ENCODE measurements around the gene ELF1. TPM values are rescaled to one million over a fixed set of nuclear protein-coding genes. Genes with fewer than 3 reads are reported as not detected.

Gene ELF1
- polyA plus RNA-seq, 1 experiment = 35.8 TPM

- DNase-seq (ENCODE audit: low read depth) = no peak
- TF ChIP-seq CTCF (IDR thresholded peaks at IDR 0.05; ENCODE audit: insufficient read depth, low read depth, low read length) = no peak
- Histone ChIP-seq H3K4me3 (ENCODE audit: low read depth, low read length) (no peak overlapping the region), H3K36me3 (ENCODE audit: control insufficient read depth, insufficient read depth, low read length) (peaks cover 1% of the 10 kb centered on the region; the same call in 1 of the 2 replicates), H3K27me3 (ENCODE audit: control insufficient read depth, insufficient read depth, low read length) (no peaks in the 10 kb centered on the region)
- ChIA-PET POLR2A (no interaction called here), CTCF (no interaction called here)
Observed at GRCh38 chr13:40960716-40961115, 58.4 kb downstream of the ELF1 start.

GRCh38 chr13:40958655-40959054, 60.5 kb downstream of the ELF1 start:
- CTCF ChIA-PET = interaction anchor here (1.3 kb wide), 1 partner anchor 16 kb away, joined by 3 read pairs; no protein-coding TSS in a partner anchor

GRCh38 chr13:40946485-40946884, 72.6 kb downstream of the ELF1 start:
- no peak for DNase-seq (ENCODE audit: low read depth)
- Histone ChIP-seq H3K27me3 (ENCODE audit: control insufficient read depth, insufficient read depth, low read length) (no peaks in the 10 kb centered on the region), H3K36me3 (ENCODE audit: control insufficient read depth, insufficient read depth, low read length) (peaks cover 11% of the 10 kb centered on the region), H3K4me3 (ENCODE audit: low read depth, low read length) (no peak overlapping the region)
- ChIA-PET POLR2A (no interaction called here), CTCF (interaction anchor here (1.3 kb wide), 1 partner anchor 17 kb away, joined by 3 read pairs; no protein-coding TSS in a partner anchor)
- TF ChIP-seq CTCF (IDR thresholded peaks at IDR 0.05; ENCODE audit: insufficient read depth, low read depth, low read length) = no peak

More at GRCh38 chr13:40958655-40959054, 60.5 kb downstream of the ELF1 start:
- H3K4me3 ChIP-seq (ENCODE audit: low read depth, low read length) = no peak overlapping the region
- no peaks in the 10 kb centered on the region for H3K27me3 ChIP-seq (ENCODE audit: control insufficient read depth, insufficient read depth, low read length)
- DNase-seq (ENCODE audit: low read depth) = no peak
- no peak for TF ChIP-seq CTCF (IDR thresholded peaks at IDR 0.05; ENCODE audit: insufficient read depth, low read depth, low read length)
- POLR2A ChIA-PET = no interaction called here
- H3K36me3 ChIP-seq (ENCODE audit: control insufficient read depth, insufficient read depth, low read length) = peaks cover 1% of the 10 kb centered on the region; the same call in 1 of the 2 replicates

- DNase-seq (ENCODE audit: low read depth) = no peak
- no peak for TF ChIP-seq CTCF (IDR thresholded peaks at IDR 0.05; ENCODE audit: insufficient read depth, low read depth, low read length)
- Histone ChIP-seq H3K4me3 (ENCODE audit: low read depth, low read length) (no peak overlapping the region), H3K27me3 (ENCODE audit: control insufficient read depth, insufficient read depth, low read length) (no peaks in the 10 kb centered on the region), H3K36me3 (ENCODE audit: control insufficient read depth, insufficient read depth, low read length) (peaks cover 10% of the 10 kb centered on the region)
- ChIA-PET CTCF (no interaction called here), POLR2A (no interaction called here)
Observed at GRCh38 chr13:40943073-40943472, 76.0 kb downstream of the ELF1 start.

- Histone ChIP-seq H3K4me3 (ENCODE audit: low read depth, low read length) (no peak overlapping the region), H3K27me3 (ENCODE audit: control insufficient read depth, insufficient read depth, low read length) (no peaks in the 10 kb centered on the region), H3K36me3 (ENCODE audit: control insufficient read depth, insufficient read depth, low read length) (peaks cover 8% of the 10 kb centered on the region)
- no peak for TF ChIP-seq CTCF (IDR thresholded peaks at IDR 0.05; ENCODE audit: insufficient read depth, low read depth, low read length)
- ChIA-PET CTCF (interaction anchor here (1.0 kb wide), 1 partner anchor 9 kb away, joined by 3 read pairs; no protein-coding TSS in a partner anchor), POLR2A (no interaction called here)
- DNase-seq (ENCODE audit: low read depth) = no peak
Observed at GRCh38 chr13:40941581-40941980, 77.5 kb downstream of the ELF1 start.
